GM21390 (cell line): ENCODE results near the gene SIDT1.
A peak's percentile ranks its signal among the peaks of the same experiment; 100 is the strongest.

Source experiments
- ATAC-seq: cut with Tn5 transposase; IDR thresholded peaks from one replicate; pipeline ENCODE4 v1.9.1; 2021; ENCODE audit not compliant: unreplicated experiment

Gene SIDT1

DNA sequence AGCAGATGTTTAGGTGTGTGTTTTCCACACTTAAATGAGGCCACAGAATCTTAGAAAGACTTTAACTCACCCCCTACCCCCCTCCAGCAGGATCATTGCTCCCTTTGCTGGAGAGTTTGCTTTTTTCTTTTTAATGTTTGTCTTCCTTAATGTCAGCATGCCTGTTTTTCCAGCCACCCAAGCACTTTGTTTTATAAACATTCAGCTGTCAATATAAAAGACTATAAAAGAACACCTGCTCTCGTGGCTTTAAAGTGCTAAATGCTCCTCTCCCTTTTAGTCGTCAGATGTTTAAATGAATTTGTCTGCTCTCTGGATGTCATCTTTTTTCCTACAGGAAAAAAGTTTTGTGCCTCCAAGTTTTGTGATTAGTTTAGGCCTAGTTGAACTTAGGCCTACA is 61.7 kb downstream of the SIDT1 start:
- ATAC-seq = no peak

DNA sequence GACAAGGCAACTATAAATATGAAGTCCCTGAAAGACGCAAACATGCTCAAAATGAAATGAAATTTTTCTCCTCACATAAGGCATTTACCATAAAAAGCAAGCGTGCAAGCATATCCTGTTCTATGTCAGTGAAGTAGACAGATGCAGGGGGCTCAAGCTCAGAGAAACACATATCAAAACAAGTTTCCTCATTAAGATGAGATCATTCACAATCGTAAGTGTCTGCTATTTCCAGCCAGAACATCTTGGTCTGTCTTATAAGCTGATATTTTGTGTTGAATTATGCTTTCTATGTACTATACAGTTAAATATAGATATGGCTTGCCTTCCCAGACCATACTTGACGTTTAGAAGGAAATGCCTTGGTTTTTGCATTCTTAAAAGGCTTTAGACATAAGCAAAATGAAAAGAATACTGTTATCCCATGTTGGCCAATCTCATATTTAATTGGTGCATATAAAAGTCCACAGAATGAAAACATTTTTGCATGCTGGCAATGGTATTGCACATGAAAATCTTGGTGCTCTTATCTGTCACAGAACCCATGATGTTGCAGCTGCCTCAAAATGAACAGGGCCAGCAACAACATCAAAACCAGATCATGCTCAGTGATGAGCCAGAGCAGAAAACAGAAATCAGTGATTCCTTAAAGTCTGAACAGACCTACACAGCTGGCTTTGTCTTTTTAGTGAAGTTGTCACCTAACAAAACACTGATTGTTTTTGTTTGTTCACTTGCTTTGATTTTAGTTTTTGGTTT is 65.4 kb downstream of the SIDT1 start:
- no peak for ATAC-seq

DNA sequence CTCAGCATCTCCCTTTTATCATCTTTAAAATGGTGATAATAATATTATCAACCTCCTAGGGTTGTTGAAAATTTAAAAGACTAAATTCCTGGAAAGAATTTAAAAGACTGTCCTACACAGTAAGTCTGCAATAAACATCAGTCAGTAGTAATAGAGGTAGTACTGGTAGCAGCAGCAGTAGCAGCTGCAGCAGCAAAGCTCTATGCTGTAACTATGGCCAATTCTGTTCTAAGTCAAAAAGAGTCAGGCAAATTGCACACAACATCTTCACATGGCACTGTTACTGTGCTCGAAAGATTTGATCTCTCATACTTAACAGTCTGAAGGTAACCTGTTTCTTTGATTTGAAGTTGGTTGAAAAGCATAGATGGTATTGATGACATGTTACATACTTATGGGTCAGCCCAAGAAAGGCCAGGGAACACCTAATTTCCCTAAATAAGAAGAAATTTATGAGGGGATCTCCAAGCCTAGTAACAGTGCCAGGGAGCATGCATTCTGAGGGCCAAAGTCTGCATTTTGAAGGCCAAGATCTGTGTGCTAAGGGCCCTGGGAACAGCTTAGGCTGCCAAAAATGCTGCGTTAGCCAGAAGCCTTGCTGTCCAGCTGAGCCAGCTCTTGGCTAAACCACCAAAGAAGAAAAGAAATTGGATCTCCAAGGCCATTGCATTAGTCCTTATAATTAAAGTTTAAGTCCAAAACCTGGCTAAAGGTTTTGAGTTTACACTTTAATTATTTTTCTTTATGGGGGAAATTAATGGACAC is 68.2 kb downstream of the SIDT1 start:
- no peak for ATAC-seq

DNA sequence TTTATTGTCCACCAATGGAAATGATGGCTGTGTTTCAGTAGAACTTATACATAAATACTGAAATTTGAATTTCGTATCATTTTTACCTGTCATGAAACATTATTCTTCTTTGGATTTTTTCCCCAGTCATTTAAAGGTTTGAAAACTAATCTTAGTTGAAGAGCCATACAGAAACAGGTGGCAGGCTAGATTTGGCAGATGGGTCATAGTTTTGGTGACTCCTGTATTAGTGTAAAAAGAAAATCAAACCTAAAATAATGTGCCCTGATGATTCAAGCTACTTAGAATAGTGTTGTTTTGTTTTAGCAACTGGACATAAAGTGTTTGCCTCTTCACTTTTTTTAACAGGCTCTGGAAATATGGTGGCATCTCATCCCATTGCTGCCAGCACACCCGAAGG is 68.9 kb downstream of the SIDT1 start:
- ATAC-seq = no peak

DNA sequence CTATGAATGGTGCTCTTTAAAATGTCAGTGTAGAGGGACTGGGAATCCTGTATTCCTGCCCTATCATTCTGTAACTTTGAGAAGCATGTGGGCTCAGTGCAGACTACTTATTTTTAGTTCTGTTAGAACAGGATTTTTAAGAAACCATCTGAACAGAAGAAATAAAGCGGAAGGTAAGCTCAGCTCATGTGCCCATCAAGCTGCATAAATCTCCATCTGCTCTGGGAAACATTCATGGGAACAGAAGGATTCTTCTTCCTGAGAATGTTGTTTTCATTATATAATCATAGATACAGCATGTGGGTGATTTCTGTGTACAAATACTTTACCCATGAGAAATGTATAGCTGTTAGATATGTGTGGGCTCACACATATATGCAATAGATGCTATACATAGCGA is 69.9 kb downstream of the SIDT1 start:
- ATAC-seq = no peak

DNA sequence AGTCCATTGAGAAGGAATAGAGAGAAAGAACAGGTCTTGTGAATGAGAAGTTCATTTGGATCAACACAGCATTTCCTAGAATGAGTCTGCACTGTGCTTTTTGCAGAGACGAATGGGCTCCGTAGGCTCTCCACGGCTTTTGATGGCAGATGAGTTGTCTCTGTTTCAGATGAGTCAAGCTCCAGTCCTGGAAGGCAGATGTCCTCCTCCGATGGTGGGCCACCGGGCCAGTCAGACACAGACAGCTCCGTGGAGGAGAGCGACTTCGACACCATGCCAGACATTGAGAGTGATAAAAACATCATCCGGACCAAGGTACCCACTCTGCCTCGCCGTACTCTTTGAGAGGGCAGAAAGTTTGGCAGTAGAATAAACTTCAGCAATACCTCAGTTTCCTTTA is 70.5 kb downstream of the SIDT1 start:
- ATAC-seq = no peak

DNA sequence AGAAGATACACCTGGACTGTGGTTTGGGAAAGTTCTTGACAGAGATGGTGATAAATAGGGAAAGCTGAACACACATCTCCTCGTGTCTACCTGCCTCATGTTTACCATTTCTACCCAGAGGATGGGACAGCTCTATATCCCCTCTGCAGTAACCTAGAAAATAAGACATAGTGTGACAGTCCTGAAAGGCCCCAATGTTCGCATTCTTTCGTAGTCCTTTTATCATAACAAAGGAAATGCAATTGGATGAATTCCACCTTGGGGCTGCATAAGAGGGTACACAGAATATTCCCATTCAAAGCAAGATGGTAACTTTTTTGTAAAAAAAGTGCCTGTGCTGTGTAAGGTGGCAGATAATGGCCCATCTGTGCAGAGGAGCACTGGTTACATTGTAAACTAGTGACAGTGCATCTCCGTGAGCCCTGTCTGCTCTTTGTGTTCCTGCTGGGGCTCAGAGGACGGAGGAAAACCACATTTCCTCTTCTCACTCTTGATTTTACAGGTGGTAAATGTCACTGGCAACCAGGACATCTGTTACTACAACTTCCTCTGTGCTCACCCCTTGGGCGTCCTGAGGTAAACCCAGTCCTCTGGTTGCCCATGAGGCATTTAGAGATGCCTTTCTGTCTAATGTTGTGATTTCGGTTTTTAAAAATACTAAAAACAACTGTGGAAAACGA is 74.3 kb downstream of the SIDT1 start:
- ATAC-seq = peak; percentile 99

DNA sequence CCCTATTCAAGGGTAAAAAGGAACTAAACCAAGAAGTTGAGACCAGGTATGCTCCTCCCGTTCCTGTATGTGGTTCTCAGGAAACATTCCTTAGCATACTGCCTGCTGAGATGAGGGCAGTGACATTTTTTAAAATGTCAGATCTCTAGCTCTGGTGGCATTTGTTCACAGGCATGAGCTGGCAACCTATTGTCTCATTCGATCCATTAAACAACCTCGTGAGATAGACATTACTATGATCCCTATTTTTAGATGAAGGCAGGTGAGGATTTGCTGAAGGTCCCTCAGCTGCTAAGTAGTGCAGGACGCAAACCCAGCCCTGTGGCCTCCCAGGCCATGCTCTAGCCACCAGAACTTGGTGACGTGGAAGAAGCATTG is 74.9 kb downstream of the SIDT1 start:
- no peak for ATAC-seq

DNA sequence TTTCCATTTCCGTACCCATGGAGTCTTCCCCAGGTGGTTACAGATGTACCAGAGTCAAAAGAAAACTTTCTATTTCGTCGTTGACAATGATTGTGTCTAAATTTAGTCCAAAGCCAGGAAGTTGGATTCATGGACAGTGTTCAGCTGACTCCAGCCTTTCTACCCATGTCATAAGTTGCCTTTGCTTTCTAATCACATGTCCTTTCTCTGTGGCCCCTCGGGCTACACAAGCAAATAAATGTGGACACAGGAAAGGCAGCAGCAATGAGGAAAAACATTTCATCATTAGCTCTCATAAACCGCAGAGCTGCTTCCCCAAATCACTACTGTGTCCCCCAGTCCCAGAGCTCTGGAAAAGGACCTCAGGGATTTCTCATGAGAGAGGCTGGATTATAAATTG is 82.0 kb downstream of the SIDT1 start:
- ATAC-seq = no peak

DNA sequence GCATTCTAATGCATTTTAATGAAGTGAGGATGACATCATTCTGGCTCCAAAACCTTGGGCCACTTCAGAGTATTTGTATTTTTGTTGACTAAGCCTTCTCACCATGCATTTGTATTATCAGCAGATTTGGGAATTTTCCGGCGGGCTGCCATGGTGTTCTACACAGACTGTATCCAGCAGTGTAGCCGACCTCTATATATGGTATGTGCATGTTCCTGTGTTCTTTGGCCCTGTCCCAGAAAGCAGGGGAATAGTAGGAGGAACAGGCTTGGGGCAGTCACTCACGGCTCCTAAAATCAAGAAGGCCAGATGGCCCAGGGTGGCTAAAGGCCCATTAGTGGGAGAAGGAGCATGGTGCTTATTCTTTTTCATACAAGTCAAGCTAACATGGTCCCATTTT is 83.6 kb downstream of the SIDT1 start:
- ATAC-seq = no peak

DNA sequence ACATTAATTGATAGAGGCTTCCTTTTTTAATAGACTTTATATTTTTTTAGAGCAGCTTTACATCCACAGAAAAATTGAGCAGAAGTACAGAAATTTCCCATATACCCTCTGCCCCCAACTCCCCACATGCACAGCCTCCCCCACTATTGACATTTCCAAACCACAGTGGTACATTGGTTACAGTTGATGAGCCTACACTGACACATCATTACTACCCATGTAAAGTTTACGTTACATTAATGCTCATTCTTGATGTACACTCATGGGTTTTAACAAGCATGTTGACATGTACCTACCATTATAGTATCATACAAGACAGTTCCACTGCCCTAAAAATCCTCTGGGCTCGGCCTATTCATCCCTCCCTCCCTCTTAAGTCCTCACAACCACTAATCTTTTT is 85.4 kb downstream of the SIDT1 start:
- no peak for ATAC-seq

DNA sequence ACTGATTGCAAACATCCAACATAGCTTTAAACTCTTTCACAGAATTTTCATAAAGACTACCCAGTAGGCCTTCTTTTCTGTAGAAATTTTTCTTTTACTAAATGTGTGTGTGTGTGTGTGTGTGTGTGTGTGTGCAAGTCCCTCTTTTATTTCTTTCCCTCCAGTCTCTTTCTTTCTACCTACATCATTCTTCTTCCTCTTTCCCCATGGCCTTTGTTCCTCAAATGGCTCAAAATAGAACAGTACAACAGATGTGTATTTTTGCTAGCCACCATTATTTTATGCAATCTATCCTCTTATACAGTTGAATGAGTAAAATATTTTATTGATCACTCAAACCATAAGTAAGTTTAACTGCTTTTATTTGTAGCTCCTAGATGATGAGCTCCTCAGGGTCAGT is 87.7 kb downstream of the SIDT1 start:
- ATAC-seq = no peak

DNA sequence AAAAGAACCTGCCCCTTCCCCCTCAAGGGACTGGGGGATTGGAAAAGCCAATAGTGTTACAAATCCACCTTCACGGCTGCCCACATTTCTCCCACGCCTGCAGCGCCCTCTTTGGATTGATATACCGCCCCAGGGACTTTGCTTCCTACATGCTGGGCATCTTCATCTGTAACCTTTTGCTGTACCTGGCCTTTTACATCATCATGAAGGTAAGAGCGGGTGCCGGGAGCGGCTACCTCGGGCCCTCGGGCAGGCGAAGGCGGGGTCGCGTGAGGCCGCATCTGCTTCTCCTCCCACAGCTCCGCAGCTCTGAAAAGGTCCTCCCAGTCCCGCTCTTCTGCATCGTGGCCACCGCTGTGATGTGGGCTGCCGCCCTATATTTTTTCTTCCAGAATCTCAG is 91.0 kb downstream of the SIDT1 start:
- ATAC-seq = no peak

DNA sequence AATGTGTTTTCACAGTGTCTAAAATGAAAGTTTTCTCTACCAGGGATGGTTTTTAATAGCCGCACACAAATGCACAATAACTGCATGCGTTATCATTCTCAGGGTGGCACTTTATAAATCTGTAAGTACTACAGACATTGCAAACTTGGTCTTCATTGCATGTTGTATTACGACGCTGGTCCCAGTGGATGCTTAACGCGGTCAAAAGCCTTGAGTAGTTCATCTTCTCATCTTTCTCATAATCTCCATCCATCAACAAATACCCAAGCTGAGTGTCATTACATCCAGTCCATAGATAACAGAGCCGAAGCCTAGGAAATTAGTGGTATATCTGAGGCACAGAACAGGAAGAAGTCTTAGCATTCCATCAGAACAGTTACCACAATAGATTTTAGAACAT is 91.5 kb downstream of the SIDT1 start:
- ATAC-seq = no peak

DNA sequence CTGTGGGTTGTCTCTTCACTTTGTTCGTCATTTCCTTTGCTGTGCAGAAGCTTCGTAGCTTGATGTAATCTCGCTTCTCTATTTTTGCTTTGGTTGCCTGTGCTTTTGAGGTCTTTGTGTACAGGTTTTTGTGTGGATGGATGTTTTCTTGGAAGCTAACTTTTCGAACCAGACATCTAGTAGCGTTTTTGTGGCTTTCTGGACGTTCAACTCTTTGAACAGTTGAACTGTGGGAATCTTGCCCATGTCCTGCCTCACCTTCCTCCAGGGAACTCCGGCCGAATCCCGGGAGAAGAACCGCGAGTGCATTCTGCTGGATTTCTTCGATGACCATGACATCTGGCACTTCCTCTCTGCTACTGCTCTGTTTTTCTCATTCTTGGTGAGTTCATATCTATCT is 93.5 kb downstream of the SIDT1 start:
- ATAC-seq = no peak

DNA sequence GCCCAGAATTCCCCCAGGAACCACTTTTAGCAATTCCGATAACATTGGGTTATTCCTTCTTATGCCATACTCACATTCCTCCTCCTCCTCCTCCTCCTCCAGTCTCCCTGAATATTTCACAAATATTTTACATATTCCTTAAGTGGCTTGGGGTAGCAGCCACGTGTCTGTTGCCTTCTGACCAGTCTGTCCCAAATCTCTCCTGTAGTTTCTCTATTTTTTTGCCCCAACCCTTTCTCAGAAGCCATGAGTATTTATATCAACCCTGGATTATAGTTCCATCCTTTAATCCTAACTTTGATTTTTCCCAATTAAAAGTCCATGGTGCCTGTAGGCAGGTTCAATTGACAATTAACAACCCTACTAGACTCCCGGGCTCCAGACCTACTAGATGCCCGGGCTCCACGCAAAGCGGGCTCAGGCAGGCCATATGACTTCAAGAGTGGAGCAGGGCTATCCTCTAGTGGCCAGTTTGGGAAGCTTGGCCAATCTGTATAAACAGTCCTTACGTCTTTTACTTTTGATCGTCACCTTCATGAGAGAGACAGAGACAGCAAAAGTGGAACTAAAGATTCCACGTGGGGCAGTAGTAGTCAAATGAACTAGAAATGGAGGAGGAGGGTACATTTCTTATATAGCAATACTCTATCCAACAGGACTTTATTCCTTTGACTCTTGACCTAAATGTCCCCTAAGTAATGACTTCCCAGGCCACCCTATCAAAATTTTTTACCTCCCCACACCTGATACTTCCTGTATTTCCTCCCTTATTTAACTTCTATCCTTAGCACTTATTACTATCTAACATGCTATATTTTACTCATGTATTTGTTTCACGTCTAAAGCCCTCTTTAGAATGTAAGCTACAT is 94.4 kb downstream of the SIDT1 start:
- ATAC-seq = no peak

DNA sequence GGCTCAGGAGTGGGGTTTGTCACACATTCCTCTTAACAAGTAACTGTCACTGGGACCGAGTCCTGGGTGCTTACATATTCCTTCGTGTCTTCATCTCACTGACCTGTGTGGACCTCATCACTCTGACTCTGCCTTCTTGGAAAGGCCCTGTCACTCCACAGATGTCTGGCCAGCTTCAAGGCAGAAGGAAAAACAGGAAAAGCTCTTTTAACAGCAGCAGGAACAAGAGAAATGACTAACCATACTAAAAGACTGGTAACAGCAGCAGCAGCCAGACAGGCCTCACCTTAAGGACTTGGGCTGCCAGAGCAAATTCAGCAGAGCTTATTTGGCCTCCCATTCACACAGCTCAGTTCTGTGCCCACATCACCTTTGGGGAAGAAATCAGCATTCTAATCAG is 96.0 kb downstream of the SIDT1 start:
- ATAC-seq = no peak

DNA sequence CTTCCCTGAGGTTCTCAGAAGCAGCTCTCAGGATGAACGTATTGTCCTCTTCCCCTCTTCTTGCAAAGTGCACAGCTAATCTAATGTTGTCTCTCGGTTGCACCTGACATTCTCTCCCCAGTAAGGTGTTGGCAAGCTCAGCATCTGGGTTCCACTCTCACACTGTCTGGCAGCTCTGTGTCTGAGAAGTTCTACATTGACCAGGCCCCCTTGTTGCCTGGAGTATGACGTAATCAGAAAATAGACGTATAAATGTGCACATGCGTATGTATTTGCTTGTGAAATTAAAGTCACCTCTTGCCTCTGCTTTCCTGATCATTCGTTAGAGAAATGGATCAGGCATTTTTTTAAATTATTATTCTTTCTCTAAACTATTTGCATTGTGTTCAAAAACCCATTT is 96.4 kb downstream of the SIDT1 start:
- ATAC-seq = no peak

DNA sequence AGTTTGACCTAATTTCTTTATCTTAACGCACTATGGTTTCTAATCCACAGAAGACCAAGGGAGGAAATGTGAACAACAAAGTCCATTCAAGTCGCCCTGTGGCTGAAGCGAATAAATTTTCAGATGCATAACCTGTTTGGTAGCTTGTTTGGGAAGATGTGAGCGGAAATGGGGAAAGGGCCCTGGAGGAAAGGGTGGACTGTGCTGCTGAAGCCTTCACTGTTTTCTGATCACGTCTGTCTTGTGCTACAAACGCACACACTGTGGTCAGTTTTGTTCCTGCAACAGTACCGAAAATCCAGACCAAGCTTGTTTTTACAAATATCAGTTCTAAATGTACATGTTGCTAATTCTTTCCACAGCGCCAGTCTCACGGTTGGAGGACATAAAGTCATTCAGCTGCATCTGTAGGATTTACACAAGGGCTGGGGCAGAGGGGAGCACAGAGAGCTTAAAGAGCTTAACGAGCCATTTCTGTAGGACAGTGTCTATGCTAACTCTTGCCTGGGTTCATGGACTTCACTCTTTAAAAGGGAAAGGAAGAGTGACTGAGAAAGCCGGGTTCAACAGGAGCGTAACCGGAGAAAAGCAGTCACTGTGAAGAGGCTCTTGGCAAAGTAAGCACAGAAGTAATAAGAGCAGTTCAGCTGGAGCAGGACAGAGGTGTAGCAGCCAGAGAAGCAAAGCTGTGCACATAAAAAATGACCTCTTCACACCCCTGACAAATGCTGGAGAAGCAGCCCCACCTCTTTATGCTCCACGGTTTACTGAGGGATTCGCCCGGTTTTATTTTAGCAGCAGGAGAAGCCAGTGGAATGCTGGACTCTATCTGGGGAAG is 97.4 kb downstream of the SIDT1 start:
- ATAC-seq = no peak

DNA sequence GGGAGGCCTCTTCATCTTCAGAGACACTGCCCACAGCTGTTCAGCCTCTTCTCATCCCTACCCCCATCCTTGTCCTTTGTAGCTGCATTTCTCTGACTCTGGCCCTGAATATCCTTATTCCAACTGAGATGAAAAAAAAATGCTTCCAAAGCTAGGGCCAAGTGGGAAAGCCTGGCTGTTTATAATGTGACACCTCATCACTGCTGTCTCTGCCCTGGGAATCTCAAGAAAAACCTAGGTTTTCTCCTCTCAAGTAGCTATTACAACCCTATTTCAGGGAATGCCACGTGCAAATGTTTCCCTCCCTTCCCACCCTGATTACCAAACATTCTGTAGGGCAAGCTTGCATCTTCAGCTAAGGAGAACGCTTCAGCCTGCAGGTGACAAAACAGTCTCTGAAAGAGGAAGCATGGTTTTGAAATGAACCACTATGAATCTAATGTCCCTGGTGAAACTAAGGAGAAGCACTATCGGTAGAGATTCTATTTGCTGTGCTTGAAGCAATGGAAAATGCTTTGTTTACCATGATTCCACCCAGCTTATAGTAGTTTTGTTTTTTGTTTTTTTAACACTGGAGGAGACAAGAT is 98.7 kb downstream of the SIDT1 start:
- no peak for ATAC-seq
